Left forelimb (tissue), 1 donor: Measurements from ENCODE around the gene FOXN1.
A peak's percentile ranks its signal among the peaks of the same experiment; 100 is the strongest.

Source experiments
- DNase-seq: peaks from one replicate; pipeline ENCODE4 v3.0.0-alpha.2; 2018; ENCODE audit warnings: low spot score

FOXN1 gene

GRCh38 chr17:28574526-28574925, 68.4 kb downstream of the FOXN1 start:
- DNase-seq, result peak; percentile 40

GRCh38 chr17:28575126-28575795, 69.1 kb downstream of the FOXN1 start:
- peak; percentile 34 for DNase-seq

GRCh38 chr17:28576016-28576415, 69.9 kb downstream of the FOXN1 start:
- peak; percentile 40 for DNase-seq

GRCh38 chr17:28576758-28577465, 70.8 kb downstream of the FOXN1 start, which contains the start of gene ALDOC:
Gene ALDOC, minus strand, starts transcription at chr17:28576895. Its CDS starts 1,363 bp downstream, at chr17:28575532.
- DNase-seq, result peak; percentile 87

- DNase-seq, result no peak
Measured at GRCh38 chr17:28577466-28577824, 71.3 kb downstream of the FOXN1 start.

- DNase-seq, result no peak
Measured at GRCh38 chr17:28578246-28579195, 72.4 kb downstream of the FOXN1 start.

- no peak for DNase-seq
Measured at GRCh38 chr17:28579526-28579925, 73.4 kb downstream of the FOXN1 start.

GRCh38 chr17:28580959-28581358, 74.8 kb downstream of the FOXN1 start:
- no peak for DNase-seq

- DNase-seq, result no peak
Measured at GRCh38 chr17:28582513-28582912, 76.4 kb downstream of the FOXN1 start.

- no peak for DNase-seq
Measured at GRCh38 chr17:28584434-28584833, 78.3 kb downstream of the FOXN1 start.

- DNase-seq, result no peak
Measured at GRCh38 chr17:28585851-28586250, 79.7 kb downstream of the FOXN1 start.
